ENCODE results near the gene USP32.
"Not testable (repeated sequence)": the region's sequence is repeated elsewhere in the genome, so short reads cannot be mapped to it uniquely, and the experiment has no call there.

Gene USP32

DNA sequence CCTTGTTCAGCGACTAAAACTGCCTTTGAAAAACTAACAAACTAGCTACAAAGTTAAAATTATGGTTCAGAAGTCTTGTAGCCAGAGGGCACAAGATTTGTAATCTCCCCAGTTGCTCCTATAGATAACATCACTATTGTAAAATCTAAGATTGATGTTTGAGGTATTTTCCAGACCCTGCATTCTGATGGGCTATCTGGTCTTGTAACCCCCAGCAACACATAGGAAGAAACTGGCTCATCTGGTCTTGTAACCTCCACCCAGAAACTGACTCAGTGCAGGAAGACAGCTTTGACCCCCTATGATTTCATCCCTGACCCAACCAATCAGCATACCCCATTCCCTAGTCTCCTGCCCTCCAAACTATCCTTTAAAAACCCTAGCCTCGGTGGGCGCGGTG is 18.1 kb upstream of the USP32 start:
- FAIRE-seq (peak; percentile 5), DNase-seq (ENCODE audit: low spot score) (no peak)

- FAIRE-seq (no peak), DNase-seq (ENCODE audit: low spot score) (no peak)
Observed at GRCh38 chr17:60406887-60407286, 15.0 kb upstream of the USP32 start.

DNA sequence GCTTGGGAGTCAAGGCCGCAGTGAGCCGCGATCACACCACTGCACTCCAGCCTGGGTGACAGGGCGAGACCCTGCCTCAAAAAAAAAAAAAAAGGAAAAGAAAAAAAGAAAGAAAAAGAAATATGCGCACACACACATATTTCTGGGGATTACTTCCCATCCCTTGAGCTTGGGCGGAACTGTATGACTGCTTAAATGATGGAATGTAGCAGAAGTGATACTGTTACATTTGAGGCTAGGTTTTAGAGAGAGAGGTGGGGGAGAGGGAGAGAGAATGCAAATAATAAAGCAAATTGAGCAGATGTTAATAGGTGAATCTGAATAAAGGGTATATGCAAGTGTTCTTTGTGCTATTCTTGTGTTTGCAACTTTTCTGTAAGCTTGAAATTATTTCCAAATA is 12.0 kb upstream of the USP32 start:
- FAIRE-seq (no peak), DNase-seq (ENCODE audit: low spot score) (no peak)

DNA sequence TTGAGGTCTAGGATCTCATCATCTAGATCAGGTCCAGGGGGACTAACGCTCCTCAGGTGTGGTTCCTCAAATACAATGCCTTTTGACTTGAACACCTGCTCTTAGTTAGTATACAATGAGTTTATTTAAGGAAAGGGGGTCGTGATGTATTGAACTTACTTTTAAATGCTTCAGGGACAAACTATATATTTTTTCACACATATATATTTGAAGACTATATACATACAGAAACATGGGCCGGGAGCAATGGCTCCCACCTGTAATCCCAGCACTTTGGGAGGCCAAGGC is 11.5 kb upstream of the USP32 start:
- FAIRE-seq (no peak), DNase-seq (ENCODE audit: low spot score) (no peak)

GRCh38 chr17:60401819-60402218 is 9.9 kb upstream of the USP32 start:
- FAIRE-seq (no peak), DNase-seq (ENCODE audit: low spot score) (no peak)

- FAIRE-seq (no peak), DNase-seq (ENCODE audit: low spot score) (no peak)
Observed at GRCh38 chr17:60398227-60398959, 6.5 kb upstream of the USP32 start.

DNA sequence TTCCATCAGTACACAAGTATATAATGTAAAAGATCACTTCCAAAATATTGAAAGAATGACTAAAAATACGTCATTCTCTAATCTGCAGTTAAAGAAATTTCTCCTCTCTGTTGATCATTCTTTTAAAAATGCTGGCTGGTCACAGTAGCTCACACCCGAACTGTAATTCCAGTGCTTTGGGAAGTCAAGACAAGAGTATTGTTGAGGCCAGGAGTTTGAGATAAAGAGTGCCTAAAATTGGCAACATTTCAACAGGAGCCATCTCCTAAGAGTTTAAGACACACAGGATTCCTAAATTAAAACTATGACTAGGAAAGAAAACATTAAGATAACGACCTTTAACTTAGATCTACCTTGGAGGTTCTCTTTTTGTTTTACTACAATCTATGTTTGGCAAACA is 4.5 kb upstream of the USP32 start:
- FAIRE-seq (no peak), DNase-seq (ENCODE audit: low spot score) (no peak)

GRCh38 chr17:60395508-60396065 is 3.7 kb upstream of the USP32 start:
- FAIRE-seq (no peak), DNase-seq (ENCODE audit: low spot score) (no peak)

DNA sequence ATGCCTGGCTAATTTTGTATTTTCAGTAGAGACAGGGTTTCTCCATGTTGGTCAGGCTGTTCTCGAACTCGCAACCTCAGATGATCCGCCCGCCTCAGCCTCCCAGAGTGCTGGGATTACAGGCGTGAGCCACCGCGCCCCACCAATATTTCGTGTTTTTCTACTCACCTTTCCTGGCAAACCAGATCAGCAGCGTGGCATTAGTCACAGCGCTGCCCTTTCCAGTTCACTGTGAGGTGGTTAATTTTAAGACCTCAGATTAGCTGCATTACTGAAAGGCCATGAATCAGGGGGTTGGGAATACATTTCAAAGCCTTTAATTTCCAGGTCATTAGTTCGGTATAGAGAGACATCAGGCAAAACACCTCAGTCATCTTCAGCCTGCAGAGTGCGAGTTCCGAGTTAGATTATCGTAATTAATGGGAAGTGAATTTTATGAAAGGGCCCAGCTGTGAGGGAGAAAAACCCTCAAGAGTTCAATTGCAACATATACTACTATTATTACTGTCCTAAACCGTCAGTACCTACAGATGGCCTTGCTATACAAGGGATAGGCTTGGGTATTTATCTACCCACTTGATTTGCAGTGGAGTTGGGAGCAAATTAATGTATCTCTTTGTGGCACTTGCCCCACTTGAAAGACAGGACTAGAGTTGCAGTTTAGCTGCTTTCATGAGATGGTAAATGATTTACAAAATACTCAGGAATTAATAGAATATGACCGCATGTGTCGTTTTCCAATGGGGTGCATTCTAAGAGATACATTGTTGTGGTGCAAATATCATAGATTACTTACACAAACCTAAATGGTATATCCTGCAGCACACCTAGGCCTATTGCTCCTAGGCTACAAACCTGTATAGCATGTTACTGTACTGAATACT is 2.1 kb upstream of the USP32 start:
- DNase-seq (ENCODE audit: low spot score) (no peak), FAIRE-seq (no peak)

DNA sequence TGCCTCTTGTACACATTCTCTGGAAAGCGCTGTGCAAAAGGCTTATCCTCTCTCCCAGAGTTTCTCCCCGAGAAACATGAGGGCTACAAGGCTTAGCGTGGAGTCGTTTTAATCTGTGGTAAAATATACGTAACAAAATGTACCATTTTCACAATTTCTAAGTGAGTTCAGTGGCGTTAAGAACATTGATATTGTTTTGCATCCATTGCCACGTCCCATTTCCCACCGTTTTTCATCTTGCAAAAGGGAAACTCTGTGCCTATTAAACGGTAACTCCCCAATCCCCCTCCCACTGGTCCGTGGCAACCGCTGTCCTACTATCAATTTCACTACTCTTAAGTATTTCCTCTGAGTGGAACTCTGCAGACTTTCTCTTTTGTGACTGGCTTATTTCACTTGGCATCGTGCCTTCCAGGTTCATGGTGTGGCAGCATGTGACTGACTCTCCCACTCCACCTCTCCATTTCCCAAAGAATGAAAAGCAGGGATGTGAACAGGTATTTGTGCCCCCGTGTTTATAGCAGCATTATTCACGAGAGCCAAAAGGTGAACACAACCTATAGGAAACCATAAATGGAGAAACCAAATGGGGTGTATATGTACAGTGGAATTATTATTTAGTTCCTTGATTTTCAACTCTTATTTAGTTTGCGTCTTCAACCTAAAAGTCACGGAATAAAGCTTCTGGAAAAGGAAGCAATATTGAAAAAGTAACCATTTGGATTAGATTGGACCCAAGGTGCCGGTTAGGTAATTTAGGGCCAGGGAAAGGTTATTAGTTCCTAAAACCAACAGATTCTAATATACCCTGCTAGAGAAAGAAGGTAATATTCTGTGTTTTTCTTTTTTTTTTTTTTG is 1.1 kb upstream of the USP32 start:
- peak; percentile 66 for DNase-seq (ENCODE audit: low spot score)
- peak; percentile 5 for FAIRE-seq

DNA sequence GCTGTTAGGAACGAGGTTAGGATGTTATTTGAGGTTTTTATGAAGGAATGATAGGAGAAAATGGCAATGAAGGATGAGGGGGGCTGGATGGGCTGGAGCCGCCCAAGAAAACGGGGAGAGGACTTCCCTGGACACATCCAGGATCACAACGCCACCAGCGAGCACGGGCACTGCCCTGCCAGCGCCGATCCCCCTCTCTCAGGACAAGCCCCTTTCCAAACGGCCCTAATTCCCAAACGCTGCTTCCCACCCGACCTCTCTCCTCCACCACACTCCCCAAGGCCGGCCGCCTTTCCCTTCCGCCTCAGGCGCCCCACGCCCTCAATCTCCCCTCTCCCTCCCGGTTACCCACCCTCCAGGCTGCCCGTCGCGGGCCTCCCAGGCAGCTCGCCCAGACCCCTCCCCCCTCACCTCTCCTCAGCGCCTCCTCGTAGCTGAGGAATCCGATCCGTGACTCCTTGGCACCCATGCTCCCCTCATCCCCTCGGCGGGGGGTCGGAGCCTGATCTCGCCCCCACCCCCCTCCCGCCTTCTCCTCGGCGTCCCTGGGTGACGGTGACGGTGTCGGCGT is 377 bp downstream of the USP32 start:
- no peak for DNase-seq (ENCODE audit: low spot score)
- FAIRE-seq = no peak

- DNase-seq (ENCODE audit: low spot score) (peak; percentile 58), FAIRE-seq (no peak)
Observed at GRCh38 chr17:60390925-60391470, 935 bp downstream of the USP32 start.

DNA sequence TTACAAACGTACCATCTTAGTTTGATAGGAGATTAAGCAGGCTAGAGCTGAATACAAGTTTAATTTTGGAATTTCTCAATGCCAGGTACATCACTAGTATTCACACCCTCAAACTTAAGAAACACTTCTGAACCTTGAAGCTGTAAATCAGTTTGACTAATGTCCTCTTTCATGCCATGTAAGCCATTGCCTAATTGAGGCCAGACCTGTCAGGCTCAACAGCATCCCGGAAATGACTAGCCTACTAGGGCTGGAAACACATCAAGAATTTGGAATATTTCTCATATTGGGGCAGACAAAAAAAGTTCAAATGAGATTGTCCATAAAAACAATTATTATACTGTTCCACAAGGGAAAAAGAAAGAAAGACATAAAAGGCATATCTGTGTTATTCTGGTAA is 1.7 kb downstream of the USP32 start:
- no peak for FAIRE-seq
- DNase-seq (ENCODE audit: low spot score) = peak; percentile 54

DNA sequence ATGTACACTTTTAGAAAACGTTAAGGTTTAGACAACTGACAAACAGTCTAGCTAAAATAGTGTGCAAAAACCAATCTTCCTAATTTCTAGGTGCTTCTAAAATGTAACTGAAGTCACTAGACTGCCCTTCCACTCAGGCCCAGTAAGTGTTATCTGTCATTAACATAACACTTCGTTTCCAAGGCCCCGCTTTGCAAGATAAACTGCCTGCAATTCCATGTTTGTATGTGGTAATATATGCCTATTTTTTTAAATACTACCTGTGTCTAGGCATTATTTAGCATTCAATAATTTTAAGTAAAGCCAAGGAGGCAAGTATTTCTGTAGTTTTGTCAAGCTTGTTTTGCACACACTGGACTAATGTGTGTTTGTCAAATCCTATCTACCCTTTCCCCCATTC is 3.2 kb downstream of the USP32 start:
- no peak for FAIRE-seq
- no peak for DNase-seq (ENCODE audit: low spot score)

- no peak for FAIRE-seq
- DNase-seq (ENCODE audit: low spot score) = no peak
Observed at GRCh38 chr17:60387666-60388065, 4.3 kb downstream of the USP32 start.

- DNase-seq (ENCODE audit: low spot score) = no peak
Observed at GRCh38 chr17:60386147-60387058, 5.5 kb downstream of the USP32 start.

DNA sequence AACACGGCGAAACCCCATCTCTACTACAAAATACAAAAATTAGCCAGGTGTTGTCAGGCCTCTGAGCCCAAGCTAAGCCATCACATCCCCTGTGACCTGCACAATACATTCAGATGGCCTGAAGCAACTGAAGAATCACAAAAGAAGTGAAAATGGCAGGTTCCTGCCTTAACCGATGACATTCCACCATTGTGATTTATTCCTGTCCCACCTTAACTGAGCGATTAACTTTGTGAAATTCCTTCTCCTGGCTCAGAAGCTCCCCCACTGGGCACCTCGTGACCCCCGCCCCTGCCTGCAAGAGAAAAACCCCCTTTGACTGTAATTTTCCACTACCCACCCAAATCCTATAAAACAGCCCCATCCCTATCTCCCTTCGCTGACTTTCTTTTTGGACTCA is 7.0 kb downstream of the USP32 start:
- not testable (repeated sequence) for DNase-seq (ENCODE audit: low spot score); FAIRE-seq

More at GRCh38 chr17:60386147-60387058, 5.5 kb downstream of the USP32 start:
- FAIRE-seq = peak; percentile 17

DNA sequence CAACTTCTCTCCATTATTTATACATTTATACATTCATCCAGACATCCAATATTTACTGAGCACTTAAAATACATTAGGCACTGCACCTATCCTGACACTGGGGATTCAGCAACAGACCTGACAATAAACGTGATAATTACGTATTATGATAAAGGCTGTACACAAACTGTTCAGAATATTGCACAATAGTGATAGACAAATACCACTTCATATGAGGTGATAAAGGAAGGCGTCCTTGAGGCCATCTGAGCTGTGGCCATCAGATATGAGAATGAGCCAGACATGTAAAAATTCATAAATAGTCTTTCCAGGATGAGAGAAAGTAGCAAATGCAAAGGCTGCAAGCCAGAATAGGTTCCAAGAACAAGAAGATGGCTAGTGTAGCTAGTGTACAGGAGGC is 8.6 kb downstream of the USP32 start:
- FAIRE-seq (no peak), DNase-seq (ENCODE audit: low spot score) (no peak)

DNA sequence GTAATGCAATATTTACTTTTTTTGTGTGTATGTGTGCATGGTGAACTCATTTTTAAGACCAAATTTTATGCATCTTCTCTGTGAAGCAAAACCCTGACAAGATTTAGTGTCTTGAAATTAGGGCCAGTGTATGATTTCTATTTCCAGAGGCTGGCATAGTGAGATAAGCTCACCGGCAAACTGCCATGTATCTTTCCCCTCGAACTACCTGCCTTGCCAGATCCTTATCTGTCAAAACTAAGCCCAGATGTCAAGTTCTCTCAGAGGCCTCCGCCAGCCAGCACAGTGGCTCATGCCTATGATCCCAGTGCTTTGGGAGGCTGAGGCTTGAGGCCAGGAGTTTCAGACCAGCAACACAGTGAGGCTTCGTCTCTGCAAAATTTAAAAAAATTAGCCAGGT is 10.0 kb downstream of the USP32 start:
- DNase-seq (ENCODE audit: low spot score) = no peak
- no peak for FAIRE-seq

GRCh38 chr17:60379461-60379860 is 12.5 kb downstream of the USP32 start:
- FAIRE-seq; DNase-seq (ENCODE audit: low spot score): not testable (repeated sequence)

All from urothelium cell line (cell line).